Measurements from ENCODE around the gene TBX4. TPM values are rescaled to one million over a fixed set of nuclear protein-coding genes. Genes with fewer than 3 reads are reported as not detected.

Gene TBX4
- total and polyA plus RNA-seq, 2 of the 13 experiments (the other 11 are each of a cell fraction or from before 2014, with no cell fraction given): 0.11 to 1.1 TPM

DNA sequence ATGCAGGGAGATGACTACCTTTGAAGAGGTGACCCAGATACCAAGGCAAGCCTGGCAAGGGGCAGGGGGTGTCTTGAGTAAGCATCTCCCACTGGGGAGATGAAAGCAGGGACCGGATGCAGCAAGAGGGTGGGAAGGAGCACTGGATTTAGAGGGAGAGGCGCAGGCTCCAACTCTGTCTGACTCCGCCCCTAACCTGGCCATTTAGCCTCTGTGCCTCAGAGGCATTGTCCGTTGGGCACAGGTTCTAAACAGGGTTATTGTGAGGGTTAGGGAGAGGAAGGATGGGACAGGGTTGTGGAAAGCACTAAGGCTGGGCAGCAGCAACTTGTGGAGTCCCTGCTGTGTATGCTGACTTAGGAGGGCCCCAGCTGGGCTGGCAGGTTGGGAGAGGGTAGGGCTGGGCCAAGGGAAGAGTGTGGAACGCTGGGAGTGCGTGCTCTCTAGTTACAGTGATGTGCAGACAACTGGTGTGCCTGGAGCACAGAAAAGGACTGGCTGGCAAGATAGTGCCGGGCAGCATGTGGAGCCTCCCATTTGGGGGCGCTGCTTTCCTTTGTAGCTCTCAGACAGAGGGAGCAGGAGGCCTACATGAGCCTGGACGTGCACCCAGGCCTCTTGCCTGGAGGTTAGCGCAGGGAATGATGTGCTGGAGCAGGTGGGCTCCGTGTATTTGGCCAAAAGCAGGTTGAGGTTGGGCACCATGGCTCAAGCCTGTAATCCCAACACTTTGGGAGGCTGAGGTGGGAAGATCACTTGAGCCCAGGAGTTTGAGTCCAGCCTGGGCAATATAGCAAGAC lies 26.3 kb upstream of the TBX4 start (continued):
- no peak for TF ChIP-seq ESRRA (CRISPR knock-in tag; IDR thresholded peaks at IDR 0.05; ENCODE audit: low read depth)
- TF ChIP-seq ZFP62 (CRISPR knock-in tag; IDR thresholded peaks at IDR 0.05): no peak
- TF ChIP-seq U2AF2 (IDR thresholded peaks at IDR 0.05; ENCODE audit: low read depth, low read length): no peak
- no peak for TF ChIP-seq ZNF577 (CRISPR knock-in tag; IDR thresholded peaks at IDR 0.05; ENCODE audit: borderline replicate concordance, low read depth)
- TF ChIP-seq, protein P1, sequence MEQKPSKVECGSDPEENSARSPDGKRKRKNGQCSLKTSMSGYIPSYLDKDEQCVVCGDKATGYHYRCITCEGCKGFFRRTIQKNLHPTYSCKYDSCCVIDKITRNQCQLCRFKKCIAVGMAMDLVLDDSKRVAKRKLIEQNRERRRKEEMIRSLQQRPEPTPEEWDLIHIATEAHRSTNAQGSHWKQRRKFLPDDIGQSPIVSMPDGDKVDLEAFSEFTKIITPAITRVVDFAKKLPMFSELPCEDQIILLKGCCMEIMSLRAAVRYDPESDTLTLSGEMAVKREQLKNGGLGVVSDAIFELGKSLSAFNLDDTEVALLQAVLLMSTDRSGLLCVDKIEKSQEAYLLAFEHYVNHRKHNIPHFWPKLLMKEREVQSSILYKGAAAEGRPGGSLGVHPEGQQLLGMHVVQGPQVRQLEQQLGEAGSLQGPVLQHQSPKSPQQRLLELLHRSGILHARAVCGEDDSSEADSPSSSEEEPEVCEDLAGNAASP (CRISPR knock-in tag; IDR thresholded peaks at IDR 0.05; ENCODE audit: borderline replicate concordance): peak; percentile 44; the same call in 1 of the 2 replicates
- TF ChIP-seq ZNF703 (CRISPR knock-in tag; IDR thresholded peaks at IDR 0.05; ENCODE audit: borderline replicate concordance): no peak
- TF ChIP-seq, protein P2, sequence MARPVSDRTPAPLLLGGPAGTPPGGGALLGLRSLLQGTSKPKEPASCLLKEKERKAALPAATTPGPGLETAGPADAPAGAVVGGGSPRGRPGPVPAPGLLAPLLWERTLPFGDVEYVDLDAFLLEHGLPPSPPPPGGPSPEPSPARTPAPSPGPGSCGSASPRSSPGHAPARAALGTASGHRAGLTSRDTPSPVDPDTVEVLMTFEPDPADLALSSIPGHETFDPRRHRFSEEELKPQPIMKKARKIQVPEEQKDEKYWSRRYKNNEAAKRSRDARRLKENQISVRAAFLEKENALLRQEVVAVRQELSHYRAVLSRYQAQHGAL (CRISPR knock-in tag; IDR thresholded peaks at IDR 0.05; ENCODE audit: not compliant biosample characterization): no peak
- TF ChIP-seq TCF7 (IDR thresholded peaks at IDR 0.05; ENCODE audit: low read depth): no peak
- TF ChIP-seq SRSF4 (IDR thresholded peaks at IDR 0.05; ENCODE audit: low read depth, low read length, poor library complexity, severe bottlenecking): no peak
- no peak for TF ChIP-seq POLR2G (IDR thresholded peaks at IDR 0.05; ENCODE audit: low read depth, low read length)
- TF ChIP-seq PHF5A (CRISPR knock-in tag; IDR thresholded peaks at IDR 0.05; ENCODE audit: low read depth, unreplicated experiment): no peak
- TF ChIP-seq BHLHE40 (IDR thresholded peaks at IDR 0.05; ENCODE audit: low read length): no peak
- TF ChIP-seq, protein P3, sequence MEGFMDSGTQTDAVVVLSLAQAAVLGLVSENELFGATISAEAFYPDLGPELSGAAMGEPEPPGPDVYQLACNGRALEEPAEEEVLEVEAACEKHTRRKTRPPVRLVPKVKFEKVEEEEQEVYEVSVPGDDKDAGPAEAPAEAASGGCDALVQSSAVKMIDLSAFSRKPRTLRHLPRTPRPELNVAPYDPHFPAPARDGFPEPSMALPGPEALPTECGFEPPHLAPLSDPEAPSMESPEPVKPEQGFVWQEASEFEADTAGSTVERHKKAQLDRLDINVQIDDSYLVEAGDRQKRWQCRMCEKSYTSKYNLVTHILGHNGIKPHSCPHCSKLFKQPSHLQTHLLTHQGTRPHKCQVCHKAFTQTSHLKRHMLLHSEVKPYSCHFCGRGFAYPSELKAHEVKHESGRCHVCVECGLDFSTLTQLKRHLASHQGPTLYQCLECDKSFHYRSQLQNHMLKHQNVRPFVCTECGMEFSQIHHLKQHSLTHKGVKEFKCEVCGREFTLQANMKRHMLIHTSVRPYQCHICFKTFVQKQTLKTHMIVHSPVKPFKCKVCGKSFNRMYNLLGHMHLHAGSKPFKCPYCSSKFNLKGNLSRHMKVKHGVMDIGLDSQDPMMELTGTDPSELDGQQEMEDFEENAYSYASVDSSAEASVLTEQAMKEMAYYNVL (CRISPR knock-in tag; IDR thresholded peaks at IDR 0.05; ENCODE audit: borderline replicate concordance): peak; percentile 58; the same call in 1 of the 2 replicates
- no peak for TF ChIP-seq NCOA2 (CRISPR knock-in tag; IDR thresholded peaks at IDR 0.05)
- TF ChIP-seq EZH2 (conservative IDR thresholded peaks at IDR 0.05; ENCODE audit: low read depth, low read length): no peak
- TF ChIP-seq ZNF33A (CRISPR knock-in tag; IDR thresholded peaks at IDR 0.05; ENCODE audit: borderline replicate concordance): no peak
- TF ChIP-seq ZBTB3 (CRISPR knock-in tag; IDR thresholded peaks at IDR 0.05; ENCODE audit: borderline replicate concordance, low read depth): no peak
- TF ChIP-seq ZNF556 (CRISPR knock-in tag; IDR thresholded peaks at IDR 0.05; ENCODE audit: borderline replicate concordance): no peak
- TF ChIP-seq ZNF44 (CRISPR knock-in tag; IDR thresholded peaks at IDR 0.05): 0 out of 2 replicates have a peak, but pooled peaks have one; percentile 58
- no peak for TF ChIP-seq ZNF530 (CRISPR knock-in tag; IDR thresholded peaks at IDR 0.05; ENCODE audit: low read depth)
- no peak for TF ChIP-seq SMYD3 (CRISPR knock-in tag; IDR thresholded peaks at IDR 0.05)
- no peak for TF ChIP-seq ZNF101 (CRISPR knock-in tag; IDR thresholded peaks at IDR 0.05; ENCODE audit: borderline replicate concordance, low read depth)
- TF ChIP-seq, protein P4, sequence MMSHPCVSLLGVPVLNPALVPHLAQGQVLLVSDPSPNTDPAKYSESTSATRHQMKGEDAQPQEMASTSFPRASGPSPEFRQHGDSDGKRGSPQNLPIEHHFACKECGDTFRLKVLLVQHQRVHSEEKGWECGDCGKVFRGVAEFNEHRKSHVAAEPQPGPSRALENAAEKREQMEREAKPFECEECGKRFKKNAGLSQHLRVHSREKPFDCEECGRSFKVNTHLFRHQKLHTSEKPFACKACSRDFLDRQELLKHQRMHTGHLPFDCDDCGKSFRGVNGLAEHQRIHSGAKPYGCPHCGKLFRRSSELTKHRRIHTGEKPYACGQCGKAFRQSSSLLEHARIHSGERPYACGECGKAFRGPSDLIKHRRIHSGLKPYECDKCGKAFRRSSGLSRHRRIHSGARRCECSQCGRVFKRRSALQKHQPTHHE (CRISPR knock-in tag; IDR thresholded peaks at IDR 0.05; ENCODE audit: borderline replicate concordance): no peak
- no peak for TF ChIP-seq ZNF430 (CRISPR knock-in tag; IDR thresholded peaks at IDR 0.05)
- TF ChIP-seq NFYC (CRISPR knock-in tag; IDR thresholded peaks at IDR 0.05): no peak

Data from HepG2 (cell line).